HEK293 (cell line): Measurements from ENCODE around the gene SARNP.
A peak's percentile ranks its signal among the peaks of the same experiment; 100 is the strongest.

Source experiments
- CTCF ChIA-PET: fragments of 350-600 bp; formaldehyde crosslinking; extraction: SDS; loops from one replicate; lab custom pipeline; 2021; ENCODE audit warnings: antibody characterized with exemption; lab: Yijun Ruan, JAX
- POLR2A ChIA-PET: fragments of 300-600 bp; formaldehyde crosslinking; extraction: SDS; loops from one replicate; lab custom pipeline; 2020; ENCODE audit warnings: antibody characterized with exemption, inconsistent platforms; lab: Yijun Ruan, JAX
- H3K27ac ChIP-seq: fragments of 200-500 bp; sonication (Bioruptor generic); 2 replicates; pipeline ENCODE4 v1.5.1; 2014; ENCODE audit warnings: low read depth, low read length, control low read depth, inconsistent platforms; ENCODE audit errors: extremely low read depth
- H3K36me3 ChIP-seq, 2 experiments: fragments of 200-500 bp in 1 of 2; sonication (Bioruptor generic) in 1 of 2; 1 replicate in 1 of 2; 2 replicates in 1 of 2; pipeline ENCODE4 v1.5.1; 2014 to 2017; ENCODE audit warnings: inconsistent platforms in 2 of 2, low read length in 2 of 2; ENCODE audit not compliant: control insufficient read depth in 2 of 2, insufficient read depth in 1 of 2
- H3K4me1 ChIP-seq: fragments of 200-500 bp; sonication (Bioruptor generic); 2 replicates; pipeline ENCODE4 v1.5.1; 2014; ENCODE audit warnings: mild to moderate bottlenecking, low read length, inconsistent platforms; ENCODE audit not compliant: control insufficient read depth, insufficient read depth
- H3K4me3 ChIP-seq: 2 replicates; pipeline ENCODE4 v1.5.1; 2011; ENCODE audit warnings: low read depth, mild to moderate bottlenecking, control low read depth, low read length, moderate library complexity
- H3K9me3 ChIP-seq: fragments of 200-500 bp; sonication (Bioruptor generic); 2 replicates; pipeline ENCODE4 v1.5.1; 2014; ENCODE audit warnings: low read depth, low read length, inconsistent platforms; ENCODE audit not compliant: control insufficient read depth, insufficient read depth
- KLF1 ChIP-seq: fragments of 450-650 bp; formaldehyde crosslinking; IDR thresholded peaks from 2 replicates; pipeline ENCODE4 v1.5.1; 2016; ENCODE audit warnings: missing biosample characterization, missing genetic modification characterization
- MYNN ChIP-seq: fragments of 450-650 bp; formaldehyde crosslinking; IDR thresholded peaks from 2 replicates; pipeline ENCODE4 v1.5.1; 2016; ENCODE audit warnings: missing biosample characterization, missing genetic modification characterization, borderline replicate concordance
- PRDM1 ChIP-seq: fragments of 450-650 bp; formaldehyde crosslinking; IDR thresholded peaks from 2 replicates; pipeline ENCODE4; 2016; ENCODE audit warnings: missing biosample characterization, missing genetic modification characterization
- ZNF10 ChIP-seq: fragments of 450-650 bp; formaldehyde crosslinking; IDR thresholded peaks from 2 replicates; pipeline ENCODE4 v1.5.1; 2017; ENCODE audit warnings: missing biosample characterization, missing genetic modification characterization
- ZNF138 ChIP-seq: fragments of 450-650 bp; formaldehyde crosslinking; IDR thresholded peaks from 2 replicates; pipeline ENCODE4 v1.5.1; 2016; ENCODE audit warnings: missing biosample characterization, missing genetic modification characterization, borderline replicate concordance
- ZNF202 ChIP-seq: fragments of 450-650 bp; formaldehyde crosslinking; IDR thresholded peaks from 2 replicates; pipeline ENCODE4 v1.5.1; 2016; ENCODE audit warnings: missing biosample characterization, missing genetic modification characterization, borderline replicate concordance
- ZNF221 ChIP-seq: fragments of 450-650 bp; formaldehyde crosslinking; IDR thresholded peaks from 2 replicates; pipeline ENCODE4 v1.5.1; 2017; ENCODE audit warnings: missing biosample characterization, missing genetic modification characterization, borderline replicate concordance
- ZNF24 ChIP-seq: fragments of 450-650 bp; formaldehyde crosslinking; IDR thresholded peaks from 2 replicates; pipeline ENCODE4 v1.5.1; 2016; ENCODE audit warnings: missing biosample characterization, missing genetic modification characterization
- ZNF292 ChIP-seq: fragments of 450-650 bp; formaldehyde crosslinking; IDR thresholded peaks from 2 replicates; pipeline ENCODE4 v1.5.1; 2016; ENCODE audit warnings: low read depth, missing biosample characterization, missing genetic modification characterization, borderline replicate concordance
- ZNF623 ChIP-seq: fragments of 450-650 bp; formaldehyde crosslinking; IDR thresholded peaks from 2 replicates; pipeline ENCODE4 v1.5.1; 2016; ENCODE audit warnings: missing biosample characterization, missing genetic modification characterization
- TF ChIP-seq, protein P1 (sequence below): fragments of 450-650 bp; formaldehyde crosslinking; IDR thresholded peaks from 2 replicates; pipeline ENCODE4 v1.5.1; 2016; ENCODE audit warnings: missing biosample characterization, missing genetic modification characterization
- TF ChIP-seq, protein P2 (sequence below): fragments of 450-650 bp; formaldehyde crosslinking; IDR thresholded peaks from 2 replicates; pipeline ENCODE4 v1.5.1; 2016; ENCODE audit warnings: missing biosample characterization, missing genetic modification characterization, borderline replicate concordance
- TF ChIP-seq, protein P3 (sequence below): fragments of 450-650 bp; formaldehyde crosslinking; IDR thresholded peaks from 2 replicates; pipeline ENCODE4 v1.5.1; 2016; ENCODE audit warnings: missing biosample characterization, missing genetic modification characterization
- TF ChIP-seq, protein P4 (sequence below): fragments of 450-650 bp; formaldehyde crosslinking; IDR thresholded peaks from 2 replicates; pipeline ENCODE4 v1.5.1; 2016; ENCODE audit warnings: missing biosample characterization, missing genetic modification characterization
- TF ChIP-seq, protein P5 (sequence below): fragments of 450-650 bp; formaldehyde crosslinking; IDR thresholded peaks from 2 replicates; pipeline ENCODE4 v1.5.1; 2016; ENCODE audit warnings: missing biosample characterization, missing genetic modification characterization
- TF ChIP-seq, protein P6 (sequence below): fragments of 450-650 bp; formaldehyde crosslinking; IDR thresholded peaks from 2 replicates; pipeline ENCODE4 v1.5.1; 2017; ENCODE audit warnings: missing biosample characterization, missing genetic modification characterization

The SARNP gene

DNA sequence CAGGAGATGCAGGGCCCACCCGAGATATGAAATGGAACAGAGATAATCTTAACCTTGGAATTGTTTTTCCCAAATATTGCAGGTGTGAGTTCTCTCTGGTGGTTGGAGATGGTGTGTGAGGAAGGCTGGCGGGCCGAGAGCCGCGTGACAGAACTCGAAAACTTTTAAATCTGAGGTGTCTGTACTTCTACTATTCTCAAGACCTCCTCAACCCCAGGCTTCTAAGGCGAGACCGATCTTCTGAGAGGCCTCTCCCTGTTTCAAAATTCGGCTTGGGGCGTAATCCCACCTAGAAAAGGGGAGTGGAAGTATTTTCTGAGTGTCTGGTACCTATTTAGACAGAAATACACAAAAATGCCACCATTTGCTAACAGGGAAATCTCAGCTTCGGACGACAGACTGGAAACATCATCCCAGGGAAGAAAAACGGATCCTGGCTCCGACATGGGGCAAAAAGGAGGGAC is 611 bp downstream of the SARNP start (continued):
- TF ChIP-seq, protein P1, sequence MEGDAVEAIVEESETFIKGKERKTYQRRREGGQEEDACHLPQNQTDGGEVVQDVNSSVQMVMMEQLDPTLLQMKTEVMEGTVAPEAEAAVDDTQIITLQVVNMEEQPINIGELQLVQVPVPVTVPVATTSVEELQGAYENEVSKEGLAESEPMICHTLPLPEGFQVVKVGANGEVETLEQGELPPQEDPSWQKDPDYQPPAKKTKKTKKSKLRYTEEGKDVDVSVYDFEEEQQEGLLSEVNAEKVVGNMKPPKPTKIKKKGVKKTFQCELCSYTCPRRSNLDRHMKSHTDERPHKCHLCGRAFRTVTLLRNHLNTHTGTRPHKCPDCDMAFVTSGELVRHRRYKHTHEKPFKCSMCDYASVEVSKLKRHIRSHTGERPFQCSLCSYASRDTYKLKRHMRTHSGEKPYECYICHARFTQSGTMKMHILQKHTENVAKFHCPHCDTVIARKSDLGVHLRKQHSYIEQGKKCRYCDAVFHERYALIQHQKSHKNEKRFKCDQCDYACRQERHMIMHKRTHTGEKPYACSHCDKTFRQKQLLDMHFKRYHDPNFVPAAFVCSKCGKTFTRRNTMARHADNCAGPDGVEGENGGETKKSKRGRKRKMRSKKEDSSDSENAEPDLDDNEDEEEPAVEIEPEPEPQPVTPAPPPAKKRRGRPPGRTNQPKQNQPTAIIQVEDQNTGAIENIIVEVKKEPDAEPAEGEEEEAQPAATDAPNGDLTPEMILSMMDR (tag by site-specific recombination) = no peak
- TF ChIP-seq ZNF292 = no peak

DNA sequence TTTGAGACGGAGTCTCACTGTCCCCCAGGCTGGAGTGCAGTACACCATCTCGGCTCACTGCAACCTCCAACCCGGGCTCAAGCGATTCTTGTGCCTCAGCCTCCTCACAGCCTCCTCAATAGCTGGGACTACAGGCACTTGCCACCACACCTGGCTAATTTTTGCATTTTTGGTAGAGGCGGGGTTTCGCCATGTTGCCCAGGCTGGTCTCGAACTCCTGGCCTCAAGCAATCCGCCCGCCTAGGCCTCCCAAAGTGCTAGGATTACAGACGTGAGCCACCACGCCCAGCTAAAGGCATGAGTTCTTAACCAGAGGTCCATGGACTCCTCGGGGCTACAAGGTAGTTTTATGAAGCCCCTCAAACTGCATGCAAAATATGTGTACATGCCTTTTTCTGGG is 2.1 kb downstream of the SARNP start:
- Histone ChIP-seq H3K27ac (no peak overlapping the region), H3K4me3 (no peak overlapping the region), H3K9me3 (no peaks in the 10 kb centered on the region), H3K36me3 (peaks cover 36 to 53% of the 10 kb centered on the region in 2 experiments; a peak in 2 of 3 replicates), H3K4me1 (peaks cover 6% of the 10 kb centered on the region; the same call in 1 of the 2 replicates)
- POLR2A ChIA-PET = interaction anchor here (6.8 kb wide), 1 partner anchor 15 kb away, joined by 170 read pairs; the partner anchor contains the start of gene DNAJC14
- CTCF ChIA-PET = interaction anchor here (0.6 to 7.0 kb wide), 4 partner anchors 17 to 111 kb away, joined by 4 to 67 read pairs (median 6); no protein-coding TSS in a partner anchor
- TF ChIP-seq ZNF24 (tag by site-specific recombination) (no peak), KLF1 (tag by site-specific recombination) (peak; percentile 51)

DNA sequence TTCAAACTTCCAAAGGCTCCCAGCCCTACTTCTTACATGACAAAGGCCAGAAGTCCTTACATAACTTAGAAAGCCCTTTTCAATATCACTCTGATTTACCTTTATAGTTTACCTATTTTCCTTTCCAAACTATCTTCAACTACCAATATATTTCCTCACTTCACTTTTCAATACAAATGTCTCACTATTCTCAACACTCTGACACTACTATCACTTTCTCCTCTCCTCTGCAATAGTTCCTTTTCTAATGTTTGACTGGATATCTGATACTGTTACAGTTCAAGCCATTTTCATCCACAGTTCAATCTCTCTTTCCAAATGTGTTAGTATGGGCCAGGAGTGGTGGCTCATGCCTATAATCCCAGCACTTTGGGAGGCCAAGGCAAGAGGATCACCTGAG is 3.3 kb downstream of the SARNP start:
- H3K4me3 ChIP-seq = no peak overlapping the region
- no peak overlapping the region for H3K27ac ChIP-seq
- TF ChIP-seq ZNF202 (tag by site-specific recombination) = no peak
- TF ChIP-seq, protein P2, sequence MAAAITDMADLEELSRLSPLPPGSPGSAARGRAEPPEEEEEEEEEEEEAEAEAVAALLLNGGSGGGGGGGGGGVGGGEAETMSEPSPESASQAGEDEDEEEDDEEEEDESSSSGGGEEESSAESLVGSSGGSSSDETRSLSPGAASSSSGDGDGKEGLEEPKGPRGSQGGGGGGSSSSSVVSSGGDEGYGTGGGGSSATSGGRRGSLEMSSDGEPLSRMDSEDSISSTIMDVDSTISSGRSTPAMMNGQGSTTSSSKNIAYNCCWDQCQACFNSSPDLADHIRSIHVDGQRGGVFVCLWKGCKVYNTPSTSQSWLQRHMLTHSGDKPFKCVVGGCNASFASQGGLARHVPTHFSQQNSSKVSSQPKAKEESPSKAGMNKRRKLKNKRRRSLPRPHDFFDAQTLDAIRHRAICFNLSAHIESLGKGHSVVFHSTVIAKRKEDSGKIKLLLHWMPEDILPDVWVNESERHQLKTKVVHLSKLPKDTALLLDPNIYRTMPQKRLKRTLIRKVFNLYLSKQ (tag by site-specific recombination) = no peak
- TF ChIP-seq ZNF221 = no peak
- TF ChIP-seq MYNN (tag by site-specific recombination) = no peak
- no peak for TF ChIP-seq ZNF138 (tag by site-specific recombination)
- TF ChIP-seq PRDM1 (tag by site-specific recombination) = peak; percentile 89
- TF ChIP-seq, protein P3, sequence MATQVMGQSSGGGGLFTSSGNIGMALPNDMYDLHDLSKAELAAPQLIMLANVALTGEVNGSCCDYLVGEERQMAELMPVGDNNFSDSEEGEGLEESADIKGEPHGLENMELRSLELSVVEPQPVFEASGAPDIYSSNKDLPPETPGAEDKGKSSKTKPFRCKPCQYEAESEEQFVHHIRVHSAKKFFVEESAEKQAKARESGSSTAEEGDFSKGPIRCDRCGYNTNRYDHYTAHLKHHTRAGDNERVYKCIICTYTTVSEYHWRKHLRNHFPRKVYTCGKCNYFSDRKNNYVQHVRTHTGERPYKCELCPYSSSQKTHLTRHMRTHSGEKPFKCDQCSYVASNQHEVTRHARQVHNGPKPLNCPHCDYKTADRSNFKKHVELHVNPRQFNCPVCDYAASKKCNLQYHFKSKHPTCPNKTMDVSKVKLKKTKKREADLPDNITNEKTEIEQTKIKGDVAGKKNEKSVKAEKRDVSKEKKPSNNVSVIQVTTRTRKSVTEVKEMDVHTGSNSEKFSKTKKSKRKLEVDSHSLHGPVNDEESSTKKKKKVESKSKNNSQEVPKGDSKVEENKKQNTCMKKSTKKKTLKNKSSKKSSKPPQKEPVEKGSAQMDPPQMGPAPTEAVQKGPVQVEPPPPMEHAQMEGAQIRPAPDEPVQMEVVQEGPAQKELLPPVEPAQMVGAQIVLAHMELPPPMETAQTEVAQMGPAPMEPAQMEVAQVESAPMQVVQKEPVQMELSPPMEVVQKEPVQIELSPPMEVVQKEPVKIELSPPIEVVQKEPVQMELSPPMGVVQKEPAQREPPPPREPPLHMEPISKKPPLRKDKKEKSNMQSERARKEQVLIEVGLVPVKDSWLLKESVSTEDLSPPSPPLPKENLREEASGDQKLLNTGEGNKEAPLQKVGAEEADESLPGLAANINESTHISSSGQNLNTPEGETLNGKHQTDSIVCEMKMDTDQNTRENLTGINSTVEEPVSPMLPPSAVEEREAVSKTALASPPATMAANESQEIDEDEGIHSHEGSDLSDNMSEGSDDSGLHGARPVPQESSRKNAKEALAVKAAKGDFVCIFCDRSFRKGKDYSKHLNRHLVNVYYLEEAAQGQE = no peak
- ChIA-PET CTCF (interaction anchor here (0.7 to 1.5 kb wide), 3 partner anchors 16 to 76 kb away, joined by 4 read pairs; no protein-coding TSS in a partner anchor), POLR2A (no interaction called here)
- peaks cover 6% of the 10 kb centered on the region; the same call in 1 of the 2 replicates for H3K4me1 ChIP-seq
- peaks cover 36 to 48% of the 10 kb centered on the region in 2 experiments; a peak in 2 of 3 replicates for H3K36me3 ChIP-seq
- H3K9me3 ChIP-seq = no peaks in the 10 kb centered on the region

DNA sequence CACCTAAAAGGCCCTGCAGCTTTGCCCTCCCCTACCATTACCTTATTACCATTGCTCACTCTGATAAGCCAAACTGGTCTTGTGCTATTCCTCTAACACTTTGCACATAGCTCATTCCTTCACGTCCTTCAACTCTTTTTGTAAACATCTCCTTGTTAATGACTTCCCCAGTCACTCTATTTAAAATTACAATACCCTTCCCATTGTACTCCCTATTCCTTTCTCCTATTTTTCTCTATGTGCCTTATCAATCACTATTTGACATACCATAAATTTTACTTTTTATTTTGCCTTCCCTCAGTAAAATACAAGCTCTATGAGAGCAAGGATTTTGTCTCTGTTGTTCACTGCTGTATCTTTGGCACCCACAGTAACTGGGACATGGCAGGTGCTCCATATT is 5.4 kb downstream of the SARNP start:
- ChIA-PET CTCF (interaction anchor here (0.7 to 1.7 kb wide), 3 partner anchors 16 to 153 kb away, joined by 3 to 7 read pairs (median 3); no protein-coding TSS in a partner anchor), POLR2A (interaction anchor here (0.9 kb wide), 1 partner anchor 12 kb away, joined by 3 read pairs; no protein-coding TSS in a partner anchor)
- Histone ChIP-seq H3K4me1 (no peaks in the 10 kb centered on the region), H3K4me3 (no peak overlapping the region), H3K36me3 (peaks cover 54 to 58% of the 10 kb centered on the region in 2 experiments), H3K9me3 (no peaks in the 10 kb centered on the region), H3K27ac (no peak overlapping the region)
- TF ChIP-seq, protein P4, sequence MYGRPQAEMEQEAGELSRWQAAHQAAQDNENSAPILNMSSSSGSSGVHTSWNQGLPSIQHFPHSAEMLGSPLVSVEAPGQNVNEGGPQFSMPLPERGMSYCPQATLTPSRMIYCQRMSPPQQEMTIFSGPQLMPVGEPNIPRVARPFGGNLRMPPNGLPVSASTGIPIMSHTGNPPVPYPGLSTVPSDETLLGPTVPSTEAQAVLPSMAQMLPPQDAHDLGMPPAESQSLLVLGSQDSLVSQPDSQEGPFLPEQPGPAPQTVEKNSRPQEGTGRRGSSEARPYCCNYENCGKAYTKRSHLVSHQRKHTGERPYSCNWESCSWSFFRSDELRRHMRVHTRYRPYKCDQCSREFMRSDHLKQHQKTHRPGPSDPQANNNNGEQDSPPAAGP (tag by site-specific recombination) = no peak
- peak; percentile 53; the same call in 1 of the 2 replicates for TF ChIP-seq PRDM1 (tag by site-specific recombination)
- TF ChIP-seq ZNF10 = peak; percentile 58; the same call in 1 of the 2 replicates
- TF ChIP-seq, protein P5, sequence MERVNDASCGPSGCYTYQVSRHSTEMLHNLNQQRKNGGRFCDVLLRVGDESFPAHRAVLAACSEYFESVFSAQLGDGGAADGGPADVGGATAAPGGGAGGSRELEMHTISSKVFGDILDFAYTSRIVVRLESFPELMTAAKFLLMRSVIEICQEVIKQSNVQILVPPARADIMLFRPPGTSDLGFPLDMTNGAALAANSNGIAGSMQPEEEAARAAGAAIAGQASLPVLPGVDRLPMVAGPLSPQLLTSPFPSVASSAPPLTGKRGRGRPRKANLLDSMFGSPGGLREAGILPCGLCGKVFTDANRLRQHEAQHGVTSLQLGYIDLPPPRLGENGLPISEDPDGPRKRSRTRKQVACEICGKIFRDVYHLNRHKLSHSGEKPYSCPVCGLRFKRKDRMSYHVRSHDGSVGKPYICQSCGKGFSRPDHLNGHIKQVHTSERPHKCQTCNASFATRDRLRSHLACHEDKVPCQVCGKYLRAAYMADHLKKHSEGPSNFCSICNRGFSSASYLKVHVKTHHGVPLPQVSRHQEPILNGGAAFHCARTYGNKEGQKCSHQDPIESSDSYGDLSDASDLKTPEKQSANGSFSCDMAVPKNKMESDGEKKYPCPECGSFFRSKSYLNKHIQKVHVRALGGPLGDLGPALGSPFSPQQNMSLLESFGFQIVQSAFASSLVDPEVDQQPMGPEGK (tag by site-specific recombination) = no peak
- no peak for TF ChIP-seq ZNF623 (tag by site-specific recombination)
- TF ChIP-seq, protein P6, sequence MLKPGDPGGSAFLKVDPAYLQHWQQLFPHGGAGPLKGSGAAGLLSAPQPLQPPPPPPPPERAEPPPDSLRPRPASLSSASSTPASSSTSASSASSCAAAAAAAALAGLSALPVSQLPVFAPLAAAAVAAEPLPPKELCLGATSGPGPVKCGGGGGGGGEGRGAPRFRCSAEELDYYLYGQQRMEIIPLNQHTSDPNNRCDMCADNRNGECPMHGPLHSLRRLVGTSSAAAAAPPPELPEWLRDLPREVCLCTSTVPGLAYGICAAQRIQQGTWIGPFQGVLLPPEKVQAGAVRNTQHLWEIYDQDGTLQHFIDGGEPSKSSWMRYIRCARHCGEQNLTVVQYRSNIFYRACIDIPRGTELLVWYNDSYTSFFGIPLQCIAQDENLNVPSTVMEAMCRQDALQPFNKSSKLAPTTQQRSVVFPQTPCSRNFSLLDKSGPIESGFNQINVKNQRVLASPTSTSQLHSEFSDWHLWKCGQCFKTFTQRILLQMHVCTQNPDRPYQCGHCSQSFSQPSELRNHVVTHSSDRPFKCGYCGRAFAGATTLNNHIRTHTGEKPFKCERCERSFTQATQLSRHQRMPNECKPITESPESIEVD = peak; percentile 55; the same call in 1 of the 2 replicates
